SJSA1 (cell line): ENCODE results near the gene ITK. TPM values are rescaled to one million over a fixed set of nuclear protein-coding genes. Genes with fewer than 3 reads are reported as not detected.
"Not testable (repeated sequence)": the region's sequence is repeated elsewhere in the genome, so short reads cannot be mapped to it uniquely, and the experiment has no call there.

Source experiments
- DNase-seq, 2 experiments: peaks; one replicate each; pipeline ENCODE4 v3.0.0-alpha.2; 2015 to 2020; ENCODE audit warnings: low spot score in 2 of 2, low read depth in 1 of 2
- H3K27ac ChIP-seq: fragments of 250-450 bp; sonication (Bioruptor Pico); 2 replicates; pipeline ENCODE4 v1.5.1; 2020; ENCODE audit warnings: mild to moderate bottlenecking, moderate library complexity
- H3K27me3 ChIP-seq: fragments of 250-450 bp; sonication (Bioruptor Pico); replicated peaks from 2 replicates; pipeline ENCODE4 v1.5.1; 2020; ENCODE audit warnings: mild to moderate bottlenecking, moderate library complexity
- H3K36me3 ChIP-seq: fragments of 250-450 bp; sonication (Bioruptor Pico); 2 replicates; pipeline ENCODE4 v1.5.1; 2020; ENCODE audit warnings: mild to moderate bottlenecking
- H3K4me1 ChIP-seq: fragments of 250-450 bp; sonication (Bioruptor Pico); replicated peaks from 2 replicates; pipeline ENCODE4 v1.6.1; 2021; ENCODE audit warnings: mild to moderate bottlenecking
- H3K4me3 ChIP-seq: fragments of 250-450 bp; sonication (Bioruptor Pico); 2 replicates; pipeline ENCODE4 v1.5.1; 2020; ENCODE audit warnings: mild to moderate bottlenecking
- H3K9me3 ChIP-seq: fragments of 250-450 bp; sonication (Bioruptor Pico); replicated peaks from 2 replicates; pipeline ENCODE4 v1.5.1; 2020; ENCODE audit warnings: mild to moderate bottlenecking
- total RNA-seq: library from RNA; depleted of rRNA; stranded (reverse); fragments of >200 nt; shearing (Covaris generic); gene quantifications from 2 replicates; pipeline ENCODE4 v1.2.3, GENCODE V29; 2014

ITK gene
- total RNA-seq, 1 experiment from 2014 or later, result not detected

GRCh38 chr5:157184117-157184670, 3.6 kb downstream of the ITK start:
- no peak for DNase-seq
- Histone ChIP-seq H3K27ac (no peak overlapping the region), H3K27me3 (peaks cover 13% of the 10 kb centered on the region), H3K4me1 (no peaks in the 10 kb centered on the region), H3K36me3 (no peaks in the 10 kb centered on the region), H3K9me3 (no peaks in the 10 kb centered on the region; the same call in 1 of the 2 replicates), H3K4me3 (no peak overlapping the region)

- not testable (repeated sequence) for H3K27ac ChIP-seq, H3K4me3 ChIP-seq, H3K4me1 ChIP-seq, DNase-seq, H3K36me3 ChIP-seq, H3K9me3 ChIP-seq
- H3K27me3 ChIP-seq, result peaks cover 13% of the 10 kb centered on the region
Measured at GRCh38 chr5:157185122-157185521, 4.5 kb downstream of the ITK start.

- Histone ChIP-seq H3K27me3 (peaks cover 18% of the 10 kb centered on the region), H3K36me3 (no peaks in the 10 kb centered on the region), H3K4me1 (no peaks in the 10 kb centered on the region), H3K9me3 (no peaks in the 10 kb centered on the region; the same call in 1 of the 2 replicates), H3K27ac (no peak overlapping the region), H3K4me3 (no peak overlapping the region)
- DNase-seq, result no peak
Measured at GRCh38 chr5:157186309-157187045, 5.8 kb downstream of the ITK start.

- Histone ChIP-seq H3K4me1 (no peaks in the 10 kb centered on the region), H3K27me3 (peaks cover 21% of the 10 kb centered on the region), H3K36me3 (no peaks in the 10 kb centered on the region), H3K27ac (no peak overlapping the region), H3K4me3 (no peak overlapping the region), H3K9me3 (no peaks in the 10 kb centered on the region; the same call in 1 of the 2 replicates)
- DNase-seq, result no peak
Measured at GRCh38 chr5:157187046-157187754, 6.6 kb downstream of the ITK start.

- no peaks in the 10 kb centered on the region; the same call in 1 of the 2 replicates for H3K9me3 ChIP-seq
- no peak overlapping the region for H3K4me3 ChIP-seq
- no peaks in the 10 kb centered on the region for H3K4me1 ChIP-seq
- DNase-seq, result no peak
- no peaks in the 10 kb centered on the region for H3K36me3 ChIP-seq
- H3K27ac ChIP-seq, result no peak overlapping the region
- peaks cover 25% of the 10 kb centered on the region for H3K27me3 ChIP-seq
Measured at GRCh38 chr5:157188270-157188669, 7.6 kb downstream of the ITK start.

GRCh38 chr5:157189223-157189622, 8.6 kb downstream of the ITK start:
- no peak overlapping the region for H3K4me3 ChIP-seq
- no peak for DNase-seq
- no peaks in the 10 kb centered on the region for H3K36me3 ChIP-seq
- H3K27me3 ChIP-seq, result peaks cover 26% of the 10 kb centered on the region
- H3K4me1 ChIP-seq, result no peaks in the 10 kb centered on the region
- no peaks in the 10 kb centered on the region; the same call in 1 of the 2 replicates for H3K9me3 ChIP-seq
- H3K27ac ChIP-seq, result no peak overlapping the region

GRCh38 chr5:157193699-157194424, 13.2 kb downstream of the ITK start:
- Histone ChIP-seq H3K36me3 (no peaks in the 10 kb centered on the region), H3K4me1 (no peaks in the 10 kb centered on the region), H3K9me3 (no peaks in the 10 kb centered on the region), H3K4me3 (no peak overlapping the region), H3K27me3 (peaks cover 16% of the 10 kb centered on the region), H3K27ac (no peak overlapping the region)
- no peak for DNase-seq

- H3K9me3 ChIP-seq, result no peaks in the 10 kb centered on the region
- no peak overlapping the region for H3K27ac ChIP-seq
- no peaks in the 10 kb centered on the region for H3K36me3 ChIP-seq
- peak in 1 of 2 experiments; percentile 7 for DNase-seq
- no peaks in the 10 kb centered on the region for H3K4me1 ChIP-seq
- H3K27me3 ChIP-seq, result peaks cover 8% of the 10 kb centered on the region
- no peak overlapping the region for H3K4me3 ChIP-seq
Measured at GRCh38 chr5:157196045-157196444, 15.4 kb downstream of the ITK start.

- peaks cover 7% of the 10 kb centered on the region for H3K27me3 ChIP-seq
- no peaks in the 10 kb centered on the region for H3K36me3 ChIP-seq
- no peak for DNase-seq
- H3K4me3 ChIP-seq, result no peak overlapping the region
- no peaks in the 10 kb centered on the region for H3K9me3 ChIP-seq
- no peaks in the 10 kb centered on the region for H3K4me1 ChIP-seq
- H3K27ac ChIP-seq, result no peak overlapping the region
Measured at GRCh38 chr5:157197086-157197485, 16.4 kb downstream of the ITK start.

- no peaks in the 10 kb centered on the region; the same call in 1 of the 2 replicates for H3K27me3 ChIP-seq
- no peaks in the 10 kb centered on the region for H3K9me3 ChIP-seq
- H3K36me3 ChIP-seq, result no peaks in the 10 kb centered on the region
- no peak for DNase-seq
- H3K4me1 ChIP-seq, result no peaks in the 10 kb centered on the region
- no peak overlapping the region for H3K4me3 ChIP-seq
- no peak overlapping the region for H3K27ac ChIP-seq
Measured at GRCh38 chr5:157198277-157198986, 17.8 kb downstream of the ITK start.

- no peak overlapping the region for H3K27ac ChIP-seq
- no peaks in the 10 kb centered on the region; the same call in 1 of the 2 replicates for H3K27me3 ChIP-seq
- H3K36me3 ChIP-seq, result no peaks in the 10 kb centered on the region
- DNase-seq, result no peak
- no peaks in the 10 kb centered on the region for H3K9me3 ChIP-seq
- no peak overlapping the region for H3K4me3 ChIP-seq
- H3K4me1 ChIP-seq, result no peaks in the 10 kb centered on the region
Measured at GRCh38 chr5:157201857-157202256, 21.2 kb downstream of the ITK start.

- DNase-seq, result no peak
- H3K4me3 ChIP-seq, result no peak overlapping the region
- H3K4me1 ChIP-seq, result no peaks in the 10 kb centered on the region
- no peak overlapping the region for H3K27ac ChIP-seq
- H3K9me3 ChIP-seq, result no peaks in the 10 kb centered on the region
- H3K36me3 ChIP-seq, result no peaks in the 10 kb centered on the region
- no peaks in the 10 kb centered on the region; the same call in 1 of the 2 replicates for H3K27me3 ChIP-seq
Measured at GRCh38 chr5:157203417-157203816, 22.8 kb downstream of the ITK start.

- Histone ChIP-seq H3K36me3 (no peaks in the 10 kb centered on the region), H3K4me1 (no peaks in the 10 kb centered on the region), H3K9me3 (no peaks in the 10 kb centered on the region), H3K27ac (no peak overlapping the region), H3K27me3 (no peaks in the 10 kb centered on the region; the same call in 1 of the 2 replicates), H3K4me3 (no peak overlapping the region)
- no peak for DNase-seq
Measured at GRCh38 chr5:157204765-157205164, 24.1 kb downstream of the ITK start.
